ENCODE results near the gene CAMK1D.

DNA sequence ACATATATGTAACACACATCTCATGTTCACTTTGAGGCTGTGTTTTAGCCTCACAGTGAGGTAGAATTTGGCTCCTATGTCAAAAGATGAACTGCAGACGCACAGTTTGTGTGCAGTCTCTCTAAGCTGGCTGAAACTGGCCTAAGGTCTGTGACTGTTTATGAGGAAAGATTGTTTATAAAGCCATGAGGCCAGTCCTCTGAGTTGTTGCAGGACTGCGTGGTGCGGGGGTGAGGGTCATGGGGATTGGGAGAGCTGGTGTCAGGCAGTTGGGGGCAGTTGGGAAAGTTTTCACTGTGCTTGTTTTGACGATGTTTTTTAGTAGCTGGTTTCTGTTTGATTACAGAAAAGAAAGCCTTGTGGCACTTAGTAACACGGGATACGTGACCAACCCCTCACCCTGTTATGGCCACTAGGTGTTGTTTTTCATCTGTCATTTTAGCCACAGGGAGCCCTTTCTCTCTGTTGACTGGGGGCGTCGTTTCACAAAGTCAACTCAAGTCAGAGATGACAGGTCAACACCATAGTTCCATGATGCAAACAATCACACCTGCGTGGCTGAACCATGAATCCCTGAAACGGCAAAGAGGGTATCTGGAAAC, 341.3 kb downstream of the CAMK1D start:
- TF ChIP-seq, protein P1, sequence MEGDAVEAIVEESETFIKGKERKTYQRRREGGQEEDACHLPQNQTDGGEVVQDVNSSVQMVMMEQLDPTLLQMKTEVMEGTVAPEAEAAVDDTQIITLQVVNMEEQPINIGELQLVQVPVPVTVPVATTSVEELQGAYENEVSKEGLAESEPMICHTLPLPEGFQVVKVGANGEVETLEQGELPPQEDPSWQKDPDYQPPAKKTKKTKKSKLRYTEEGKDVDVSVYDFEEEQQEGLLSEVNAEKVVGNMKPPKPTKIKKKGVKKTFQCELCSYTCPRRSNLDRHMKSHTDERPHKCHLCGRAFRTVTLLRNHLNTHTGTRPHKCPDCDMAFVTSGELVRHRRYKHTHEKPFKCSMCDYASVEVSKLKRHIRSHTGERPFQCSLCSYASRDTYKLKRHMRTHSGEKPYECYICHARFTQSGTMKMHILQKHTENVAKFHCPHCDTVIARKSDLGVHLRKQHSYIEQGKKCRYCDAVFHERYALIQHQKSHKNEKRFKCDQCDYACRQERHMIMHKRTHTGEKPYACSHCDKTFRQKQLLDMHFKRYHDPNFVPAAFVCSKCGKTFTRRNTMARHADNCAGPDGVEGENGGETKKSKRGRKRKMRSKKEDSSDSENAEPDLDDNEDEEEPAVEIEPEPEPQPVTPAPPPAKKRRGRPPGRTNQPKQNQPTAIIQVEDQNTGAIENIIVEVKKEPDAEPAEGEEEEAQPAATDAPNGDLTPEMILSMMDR (IDR thresholded peaks at IDR 0.05) = no peak
- TF ChIP-seq JUNB (IDR thresholded peaks at IDR 0.05) = no peak
- TF ChIP-seq EHMT2 (IDR thresholded peaks at IDR 0.05; ENCODE audit: low read depth) = no peak
- TF ChIP-seq SMC3 (IDR thresholded peaks at IDR 0.05) = no peak
